Measurements from ENCODE around the gene NDP. TPM values are rescaled to one million over a fixed set of nuclear protein-coding genes. Genes with fewer than 3 reads are reported as not detected.

Gene NDP
- total RNA-seq, 1 donor: 0.36 TPM

DNA sequence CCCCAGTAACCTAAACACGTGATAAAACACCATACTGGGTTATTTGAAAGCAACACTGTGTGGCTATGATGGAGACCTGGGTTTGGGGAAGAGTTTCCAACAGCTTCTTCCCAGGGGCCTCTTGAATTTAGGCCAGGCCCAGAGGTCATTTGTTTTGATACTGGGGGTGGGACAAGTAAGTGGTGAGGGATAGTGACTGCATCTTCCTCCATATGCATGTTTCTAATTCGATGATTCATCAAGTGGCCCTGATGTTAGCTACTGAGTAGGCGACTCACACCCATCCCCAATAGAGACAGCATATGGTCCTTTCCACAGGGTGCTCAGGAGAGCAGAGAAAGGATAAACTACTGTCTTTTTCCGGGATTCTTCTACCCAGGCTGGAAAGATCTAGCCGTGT is 2.7 kb downstream of the NDP start:
- Histone ChIP-seq H3K27ac (ENCODE audit: low read depth, low read length) (peak overlapping the region; percentile 3), H3K4me1 (ENCODE audit: insufficient read depth, low read length) (peaks cover 19% of the 10 kb centered on the region), H3K36me3 (ENCODE audit: insufficient read depth, low read length) (no peaks in the 10 kb centered on the region), H2AFZ (ENCODE audit: low read length) (no peak overlapping the region), H4K20me1 (ENCODE audit: insufficient read depth, low read length) (no peaks in the 10 kb centered on the region), H3K4me3 (ENCODE audit: insufficient read depth, low read length) (no peak overlapping the region), H3K27me3 (ENCODE audit: insufficient read depth, low read length) (peaks cover 28% of the 10 kb centered on the region), H3K79me2 (ENCODE audit: insufficient read depth, low read length) (no peaks in the 10 kb centered on the region), H3K4me2 (ENCODE audit: insufficient read depth, low read length) (peak overlapping the region; percentile 2), H3K9me3 (ENCODE audit: low read depth, low read length) (no peaks in the 10 kb centered on the region)
- DNase-seq (ENCODE audit: insufficient read length, low spot score, missing footprints): no peak
- no peak for TF ChIP-seq CTCF (IDR thresholded peaks at IDR 0.05; ENCODE audit: extremely low read depth, low read depth, low read length)

DNA sequence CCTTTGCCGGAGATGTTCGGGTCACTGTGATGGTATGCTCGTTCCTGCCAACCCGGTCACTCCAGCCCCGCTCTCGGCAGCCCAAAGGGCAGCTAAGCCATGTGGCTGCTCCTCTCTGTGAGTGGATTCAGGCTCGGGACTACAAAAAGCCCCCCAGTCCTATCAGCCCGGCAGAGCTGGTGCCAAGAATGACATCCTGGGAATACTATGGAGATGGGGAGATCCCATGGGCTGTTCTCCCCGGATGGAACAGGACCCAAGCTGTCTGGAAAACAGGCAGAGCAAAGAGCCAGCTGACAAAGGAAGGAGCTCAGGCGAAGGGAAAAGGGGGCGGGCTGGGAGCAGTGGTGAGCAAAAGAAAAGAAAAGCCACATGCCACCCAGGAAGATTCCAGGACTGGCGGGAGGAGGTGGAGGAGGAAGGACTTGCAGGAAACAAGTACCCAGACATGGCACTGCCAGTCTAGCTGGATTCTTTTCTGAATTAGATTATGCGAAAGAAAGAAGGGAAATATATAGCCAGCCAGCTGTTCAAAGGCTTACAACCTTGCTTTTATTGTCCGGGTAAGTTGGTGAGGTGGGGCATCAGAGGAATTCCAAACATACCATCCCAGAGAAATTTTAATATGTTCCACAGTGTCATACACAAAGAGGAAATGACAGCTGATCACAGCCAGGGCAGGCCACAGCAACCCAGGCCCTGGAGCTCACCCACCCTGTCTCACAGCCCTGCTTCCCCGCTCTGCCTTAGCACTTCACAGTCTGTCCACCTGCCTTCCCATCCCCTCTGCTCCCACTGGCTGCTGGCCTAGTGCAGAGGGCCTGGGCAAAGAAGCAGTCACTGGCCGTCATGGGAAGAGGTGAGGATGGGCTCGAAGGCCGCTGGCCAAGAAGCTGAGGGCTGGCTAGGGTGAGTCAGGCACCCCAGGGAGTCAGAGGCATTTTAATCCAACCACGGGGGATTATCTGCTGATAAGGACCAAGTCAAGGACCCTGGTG is 3.4 kb downstream of the NDP start:
- Histone ChIP-seq H4K20me1 (ENCODE audit: insufficient read depth, low read length) (no peaks in the 10 kb centered on the region), H3K4me1 (ENCODE audit: insufficient read depth, low read length) (peaks cover 19% of the 10 kb centered on the region), H3K79me2 (ENCODE audit: insufficient read depth, low read length) (no peaks in the 10 kb centered on the region), H3K4me3 (ENCODE audit: insufficient read depth, low read length) (no peak overlapping the region), H3K27me3 (ENCODE audit: insufficient read depth, low read length) (peaks cover 28% of the 10 kb centered on the region), H3K9me3 (ENCODE audit: low read depth, low read length) (no peaks in the 10 kb centered on the region), H3K27ac (ENCODE audit: low read depth, low read length) (no peak overlapping the region), H3K4me2 (ENCODE audit: insufficient read depth, low read length) (peak overlapping the region; percentile 2), H2AFZ (ENCODE audit: low read length) (no peak overlapping the region), H3K36me3 (ENCODE audit: insufficient read depth, low read length) (no peaks in the 10 kb centered on the region)
- no peak for TF ChIP-seq CTCF (IDR thresholded peaks at IDR 0.05; ENCODE audit: extremely low read depth, low read depth, low read length)
- DNase-seq (ENCODE audit: insufficient read length, low spot score, missing footprints): no peak

GRCh38 chrX:43968359-43968781 is 4.8 kb downstream of the NDP start:
- Histone ChIP-seq H3K36me3 (ENCODE audit: insufficient read depth, low read length) (no peaks in the 10 kb centered on the region), H2AFZ (ENCODE audit: low read length) (no peak overlapping the region), H3K4me1 (ENCODE audit: insufficient read depth, low read length) (peaks cover 15% of the 10 kb centered on the region), H4K20me1 (ENCODE audit: insufficient read depth, low read length) (no peaks in the 10 kb centered on the region), H3K27ac (ENCODE audit: low read depth, low read length) (no peak overlapping the region), H3K4me2 (ENCODE audit: insufficient read depth, low read length) (no peak overlapping the region), H3K79me2 (ENCODE audit: insufficient read depth, low read length) (no peaks in the 10 kb centered on the region), H3K27me3 (ENCODE audit: insufficient read depth, low read length) (peaks cover 19% of the 10 kb centered on the region), H3K4me3 (ENCODE audit: insufficient read depth, low read length) (no peak overlapping the region), H3K9me3 (ENCODE audit: low read depth, low read length) (no peaks in the 10 kb centered on the region)
- TF ChIP-seq CTCF (IDR thresholded peaks at IDR 0.05; ENCODE audit: extremely low read depth, low read depth, low read length): no peak
- DNase-seq (ENCODE audit: insufficient read length, low spot score, missing footprints): no peak

- no peak overlapping the region for H3K4me2 ChIP-seq (ENCODE audit: insufficient read depth, low read length)
- peaks cover 13% of the 10 kb centered on the region for H3K27me3 ChIP-seq (ENCODE audit: insufficient read depth, low read length)
- DNase-seq (ENCODE audit: insufficient read length, low spot score, missing footprints): no peak
- no peaks in the 10 kb centered on the region for H3K79me2 ChIP-seq (ENCODE audit: insufficient read depth, low read length)
- no peaks in the 10 kb centered on the region for H3K9me3 ChIP-seq (ENCODE audit: low read depth, low read length)
- H4K20me1 ChIP-seq (ENCODE audit: insufficient read depth, low read length): no peaks in the 10 kb centered on the region
- peaks cover 3% of the 10 kb centered on the region for H3K4me1 ChIP-seq (ENCODE audit: insufficient read depth, low read length)
- no peak for TF ChIP-seq CTCF (IDR thresholded peaks at IDR 0.05; ENCODE audit: extremely low read depth, low read depth, low read length)
- H2AFZ ChIP-seq (ENCODE audit: low read length): no peak overlapping the region
- no peaks in the 10 kb centered on the region for H3K36me3 ChIP-seq (ENCODE audit: insufficient read depth, low read length)
- H3K27ac ChIP-seq (ENCODE audit: low read depth, low read length): no peak overlapping the region
- H3K4me3 ChIP-seq (ENCODE audit: insufficient read depth, low read length): no peak overlapping the region
Measured at GRCh38 chrX:43964936-43965335, 8.3 kb downstream of the NDP start.
